ENCODE measurements around the gene MALT1.

- TF ChIP-seq CTCF (conservative IDR thresholded peaks at IDR 0.05; ENCODE audit: low read length) (no peak), EZH2phosphoT487 (IDR thresholded peaks at IDR 0.05; ENCODE audit: borderline replicate concordance, low read depth, low read length) (no peak)
These were observed 91.5 kb downstream of the MALT1 start for GRCh38 chr18:58762781-58763171.

All from OCI-LY7 (cell line).